Measurements from ENCODE around the gene HOXD10. TPM values are rescaled to one million over a fixed set of nuclear protein-coding genes. Genes with fewer than 3 reads are reported as not detected.

The HOXD10 gene
- total and polyA plus RNA-seq, 9 of the 15 experiments (the other 6 are each of a cell fraction or from before 2014, with no cell fraction given) = not detected

GRCh38 chr2:176125772-176126054 is 9.1 kb downstream of the HOXD10 start:
- ChIA-PET POLR2A (interaction anchor here (0.6 to 1.5 kb wide), 2 partner anchors 325 to 528 kb away, joined by 3 to 5 read pairs; no protein-coding TSS in a partner anchor), CTCF (ENCODE audit: low intra/inter-chr PET ratio) (no interaction called here)
- Histone ChIP-seq H3K27ac (ENCODE audit: extremely low read depth, low read depth, low read length) (no peak overlapping the region), H3K4me2 (ENCODE audit: insufficient read depth, low read length) (no peak overlapping the region), H3K4me3 (no peak overlapping the region), H3K4me1 (replicated peaks in 1 of 2; ENCODE audit: control insufficient read depth in 2 of 2, insufficient read depth in 2 of 2, low read length in 2 of 2) (peaks cover 0 to 40% of the 10 kb centered on the region in 2 experiments; a peak in 2 of 5 replicates), H4K20me1 (replicated peaks; ENCODE audit: control insufficient read depth, insufficient read depth, low read length) (0 out of 2 replicates have a peak, but pooled peaks cover 8% of the 10 kb centered on the region), H3K36me3 (ENCODE audit: control insufficient read depth, insufficient read depth, low read length) (no peaks in the 10 kb centered on the region), H2AFZ (ENCODE audit: low read depth, low read length) (no peak overlapping the region), H3K79me2 (ENCODE audit: control insufficient read depth, insufficient read depth, low read length) (no peaks in the 10 kb centered on the region), H3K9me3 (replicated peaks; ENCODE audit: control insufficient read depth, insufficient read depth, low read depth, low read length) (no peaks in the 10 kb centered on the region), H3K9ac (ENCODE audit: insufficient read depth in 1 of 2, low read depth in 2 of 2, low read length in 2 of 2) (no peak overlapping the region), H3K9me1 (ENCODE audit: control insufficient read depth, insufficient read depth, low read length) (no peaks in the 10 kb centered on the region), H3K27me3 (ENCODE audit: control insufficient read depth in 2 of 2, insufficient read depth in 2 of 2, low read length in 2 of 2) (peaks cover 69 to 80% of the 10 kb centered on the region in 2 experiments)
- DNase-seq (ENCODE audit: extremely low read depth in 1 of 4, low spot score in 3 of 4) (no peak), FAIRE-seq (no peak), ATAC-seq (no peak)
- no TSS peak for BruUV-seq (replicated peaks)
- WGBS (ENCODE audit: insufficient coverage, low coverage, missing lambda C conversion rate) = under 1% methylated on average over 6 of the region's 6 CpGs
- intact Hi-C loops (cut with micrococcal nuclease) = loop anchor here (2.0 to 5.0 kb wide), 4 partner anchors 427 to 1021 kb away; no protein-coding TSS in a partner anchor
- in situ Hi-C loops (cut with MboI) = loop anchor here (5.0 to 25.0 kb wide), 4 partner anchors 512 to 1637 kb away; no protein-coding TSS in a partner anchor
- no peak for TF ChIP-seq SMC3 (conservative IDR thresholded peaks at IDR 0.05; ENCODE audit: insufficient read depth, low read depth, low read length)
- TF ChIP-seq SPI1 (IDR thresholded peaks at IDR 0.05; ENCODE audit: borderline replicate concordance, low read depth, low read length) = peak; percentile 38; the same call in 1 of the 2 replicates

- 0 out of 2 replicates have a peak, but pooled peaks cover 8% of the 10 kb centered on the region for H4K20me1 ChIP-seq (replicated peaks; ENCODE audit: control insufficient read depth, insufficient read depth, low read length)
- no peaks in the 10 kb centered on the region for H3K9me3 ChIP-seq (replicated peaks; ENCODE audit: control insufficient read depth, insufficient read depth, low read depth, low read length)
- H3K27me3 ChIP-seq (ENCODE audit: control insufficient read depth in 2 of 2, insufficient read depth in 2 of 2, low read length in 2 of 2) = peaks cover 62 to 69% of the 10 kb centered on the region in 2 experiments
- ChIA-PET POLR2A (interaction anchor here (1.0 to 1.5 kb wide), 2 partner anchors 328 to 527 kb away, joined by 4 to 5 read pairs; no protein-coding TSS in a partner anchor), CTCF (ENCODE audit: low intra/inter-chr PET ratio) (interaction anchor here (0.5 to 2.5 kb wide), 13 partner anchors 9 to 1289 kb away, joined by 3 to 31 read pairs (median 4); no protein-coding TSS in a partner anchor)
- H3K4me3 ChIP-seq = no peak overlapping the region
- in situ Hi-C loops (cut with MboI) (loop anchor here (5.0 to 25.0 kb wide), 4 partner anchors 510 to 1635 kb away; no protein-coding TSS in a partner anchor), intact Hi-C loops (cut with micrococcal nuclease) (loop anchor here (1.0 to 5.0 kb wide), 5 partner anchors 328 to 1020 kb away; no protein-coding TSS in a partner anchor)
- H2AFZ ChIP-seq (ENCODE audit: low read depth, low read length) = no peak overlapping the region
- no TSS peak for BruUV-seq (replicated peaks)
- H3K36me3 ChIP-seq (ENCODE audit: control insufficient read depth, insufficient read depth, low read length) = no peaks in the 10 kb centered on the region
- H3K79me2 ChIP-seq (ENCODE audit: control insufficient read depth, insufficient read depth, low read length) = no peaks in the 10 kb centered on the region
- peaks cover 0 to 34% of the 10 kb centered on the region in 2 experiments; a peak in 2 of 5 replicates for H3K4me1 ChIP-seq (replicated peaks in 1 of 2; ENCODE audit: control insufficient read depth in 2 of 2, insufficient read depth in 2 of 2, low read length in 2 of 2)
- ATAC-seq = 0 out of 3 replicates have a peak, but pooled peaks have one; percentile 25
- under 1% methylated on average over 13 of the region's 13 CpGs for WGBS (ENCODE audit: insufficient coverage, low coverage, missing lambda C conversion rate)
- no peak overlapping the region for H3K27ac ChIP-seq (ENCODE audit: extremely low read depth, low read depth, low read length)
- peak; percentile 59 to 76 (median 66) for DNase-seq (ENCODE audit: extremely low read depth in 1 of 4, low spot score in 3 of 4)
- FAIRE-seq = peak; percentile 95
- no peak overlapping the region for H3K9ac ChIP-seq (ENCODE audit: insufficient read depth in 1 of 2, low read depth in 2 of 2, low read length in 2 of 2)
- H3K9me1 ChIP-seq (ENCODE audit: control insufficient read depth, insufficient read depth, low read length) = no peaks in the 10 kb centered on the region
- no peak overlapping the region for H3K4me2 ChIP-seq (ENCODE audit: insufficient read depth, low read length)
- TF ChIP-seq DEAF1 (CRISPR knock-in tag; IDR thresholded peaks at IDR 0.05) = peak; percentile 86
These were observed 10.6 kb downstream of the HOXD10 start for GRCh38 chr2:176126929-176127773.
